H9 (cell line): Measurements from ENCODE around the gene TMEM41A. TPM values are rescaled to one million over a fixed set of nuclear protein-coding genes. Genes with fewer than 3 reads are reported as not detected.

Experiments
- DNase-seq: peaks from one replicate; pipeline ENCODE4 v3.0.0-alpha.2; 2017
- H2AFZ ChIP-seq: one replicate; pipeline ENCODE4 v1.6.1; 2013; ENCODE audit warnings: mild to moderate bottlenecking, low read length, control low read depth, moderate library complexity
- H2AK5ac ChIP-seq: 2 replicates; pipeline ENCODE4 v1.6.1; 2013; ENCODE audit warnings: low read length, control low read depth, mixed read lengths; ENCODE audit not compliant: insufficient read length
- H2BK120ac ChIP-seq: one replicate; pipeline ENCODE4 v1.6.1; 2013; ENCODE audit warnings: low read depth, mild to moderate bottlenecking, low read length, control low read depth, inconsistent platforms; ENCODE audit not compliant: poor library complexity, severe bottlenecking
- H2BK12ac ChIP-seq: 2 replicates; pipeline ENCODE4 v1.6.1; 2013; ENCODE audit warnings: low read length, control low read depth, mixed read lengths, low read depth; ENCODE audit not compliant: insufficient read length
- H2BK15ac ChIP-seq: 2 replicates; pipeline ENCODE4 v1.6.1; 2013; ENCODE audit warnings: low read depth, low read length, control low read depth
- H2BK20ac ChIP-seq: one replicate; pipeline ENCODE4 v1.6.1; 2013; ENCODE audit warnings: low read depth, mild to moderate bottlenecking, low read length, control low read depth, inconsistent platforms; ENCODE audit not compliant: poor library complexity, severe bottlenecking
- H2BK5ac ChIP-seq: 2 replicates; pipeline ENCODE4 v1.6.1; 2013; ENCODE audit warnings: low read length, control low read depth, mixed read lengths; ENCODE audit not compliant: insufficient read length
- H3K14ac ChIP-seq: 2 replicates; pipeline ENCODE4 v1.6.1; 2013; ENCODE audit warnings: low read length, control low read depth; ENCODE audit not compliant: insufficient read depth
- H3K18ac ChIP-seq: 2 replicates; pipeline ENCODE4 v1.6.1; 2013; ENCODE audit warnings: low read depth, mild to moderate bottlenecking, mixed read lengths, low read length, control low read depth; ENCODE audit not compliant: insufficient read length
- H3K23ac ChIP-seq: 2 replicates; pipeline ENCODE4 v1.6.1; 2013; ENCODE audit warnings: low read length, control low read depth, mixed read lengths, low read depth; ENCODE audit not compliant: insufficient read length
- H3K23me2 ChIP-seq: 2 replicates; pipeline ENCODE4 v1.6.1; 2013; ENCODE audit warnings: low read depth, mild to moderate bottlenecking, mixed read lengths, low read length, control low read depth; ENCODE audit not compliant: insufficient read length, poor library complexity, severe bottlenecking
- H3K27ac ChIP-seq: 2 replicates; pipeline ENCODE4 v1.5.1; 2013; ENCODE audit warnings: low read length, control low read depth, mixed read lengths, low read depth; ENCODE audit not compliant: insufficient read length
- H3K27me3 ChIP-seq: 2 replicates; pipeline ENCODE4 v1.6.1; 2013; ENCODE audit warnings: low read length, control low read depth, inconsistent platforms; ENCODE audit not compliant: insufficient read depth
- H3K4ac ChIP-seq: 2 replicates; pipeline ENCODE4 v1.6.1; 2013; ENCODE audit warnings: low read depth, mild to moderate bottlenecking, control low read depth, inconsistent platforms, low read length, moderate library complexity
- H3K4me1 ChIP-seq: 2 replicates; pipeline ENCODE4 v1.6.1; 2013; ENCODE audit warnings: low read length, control low read depth, inconsistent platforms; ENCODE audit not compliant: insufficient read depth
- H3K4me2 ChIP-seq: 2 replicates; pipeline ENCODE4 v1.6.1; 2013; ENCODE audit warnings: low read length, control low read depth, mixed read lengths; ENCODE audit not compliant: insufficient read length, insufficient read depth
- H3K56ac ChIP-seq: 2 replicates; pipeline ENCODE4 v1.6.1; 2013; ENCODE audit warnings: low read depth, mild to moderate bottlenecking, mixed read lengths, low read length, control low read depth; ENCODE audit not compliant: insufficient read length
- H3K79me1 ChIP-seq: 2 replicates; pipeline ENCODE4 v1.6.1; 2013; ENCODE audit warnings: low read depth, mild to moderate bottlenecking, moderate library complexity, low read length, control low read depth, inconsistent platforms; ENCODE audit not compliant: insufficient read depth, poor library complexity, severe bottlenecking
- H3K79me2 ChIP-seq: 2 replicates; pipeline ENCODE4 v1.6.1; 2013; ENCODE audit warnings: low read length, control low read depth, inconsistent platforms; ENCODE audit not compliant: insufficient read depth
- H3K9ac ChIP-seq: 2 replicates; pipeline ENCODE4 v1.6.1; 2013; ENCODE audit warnings: low read length, control low read depth, mixed read lengths; ENCODE audit not compliant: insufficient read length; ENCODE audit errors: extremely low read depth
- H3K9me3 ChIP-seq: one replicate; pipeline ENCODE4 v1.6.1; 2013; ENCODE audit warnings: low read depth, low read length, inconsistent platforms; ENCODE audit not compliant: control insufficient read depth
- H3T11ph ChIP-seq: one replicate; pipeline ENCODE4 v1.6.1; 2013; ENCODE audit warnings: mild to moderate bottlenecking, low read length, control low read depth, inconsistent platforms
- H4K20me1 ChIP-seq: one replicate; pipeline ENCODE4 v1.6.1; 2013; ENCODE audit not compliant: control insufficient read depth, insufficient read length, insufficient read depth
- H4K5ac ChIP-seq: 2 replicates; pipeline ENCODE4 v1.6.1; 2013; ENCODE audit warnings: low read depth, mild to moderate bottlenecking, mixed read lengths, low read length, control low read depth; ENCODE audit not compliant: insufficient read length
- H4K8ac ChIP-seq: replicated peaks from 2 replicates; pipeline ENCODE4 v1.6.1; 2013; ENCODE audit warnings: low read length, control low read depth, mixed read lengths, low read depth; ENCODE audit not compliant: insufficient read length
- H4K91ac ChIP-seq: 2 replicates; pipeline ENCODE4 v1.6.1; 2013; ENCODE audit warnings: low read depth, mild to moderate bottlenecking, moderate library complexity, mixed read lengths, low read length, control low read depth; ENCODE audit not compliant: insufficient read length
- H3K27ac Mint-ChIP-seq, 3 experiments: 2 replicates in 2 of 3; 3 replicates in 1 of 3; pipeline ENCODE4 v1.8.0; 2020 to 2021; ENCODE audit warnings: mixed read lengths in 3 of 3, mild to moderate bottlenecking in 1 of 3, moderate library complexity in 1 of 3
- H3K27me3 Mint-ChIP-seq: 2 replicates; pipeline ENCODE4 v1.8.0; 2021; ENCODE audit warnings: low read depth, mild to moderate bottlenecking, moderate library complexity, mixed read lengths
- H3K36me3 Mint-ChIP-seq, 3 experiments: 2 replicates in 2 of 3; 3 replicates in 1 of 3; pipeline ENCODE4 v1.8.0; 2020 to 2021; ENCODE audit warnings: low read depth in 3 of 3, mixed read lengths in 3 of 3; ENCODE audit not compliant: insufficient read depth in 1 of 3
- H3K4me1 Mint-ChIP-seq, 2 experiments: 2 replicates each; pipeline ENCODE4 v1.8.0; 2020; ENCODE audit warnings: mixed read lengths in 2 of 2
- H3K4me3 Mint-ChIP-seq, 2 experiments: 2 replicates in 1 of 2; 3 replicates in 1 of 2; pipeline ENCODE4 v1.8.0; 2020 to 2021; ENCODE audit warnings: mild to moderate bottlenecking in 2 of 2, mixed read lengths in 2 of 2, moderate library complexity in 1 of 2
- H3K9me3 Mint-ChIP-seq, 2 experiments: 2 replicates in 1 of 2; 3 replicates in 1 of 2; pipeline ENCODE4 v1.8.0; 2020; ENCODE audit warnings: mild to moderate bottlenecking in 2 of 2, mixed read lengths in 2 of 2, moderate library complexity in 1 of 2
- CTCF ChIP-seq: fragments of 200-600 bp; sonication (generic); conservative IDR thresholded peaks from 3 replicates; pipeline ENCODE4 v1.8.0; 2021; ENCODE audit warnings: antibody characterized with exemption, mild to moderate bottlenecking
- WGBS: extraction: QIAGEN DNeasy Blood & Tissue Kit; methylation state at CpG from one replicate; pipeline ENCODE4 v1.1.7; 2013; ENCODE audit warnings: missing lambda C conversion rate, low lambda C conversion rate, mixed read lengths; ENCODE audit not compliant: insufficient read length; ENCODE audit errors: extremely low coverage; 5-methylcytosine and 5-hydroxymethylcytosine counted together
- total RNA-seq: library from RNA; stranded (reverse); gene quantifications from 2 replicates; pipeline ENCODE4 v1.2.1, GENCODE V29; 2021

TMEM41A gene
- total RNA-seq, 1 experiment from 2014 or later = 23.9 TPM

DNA sequence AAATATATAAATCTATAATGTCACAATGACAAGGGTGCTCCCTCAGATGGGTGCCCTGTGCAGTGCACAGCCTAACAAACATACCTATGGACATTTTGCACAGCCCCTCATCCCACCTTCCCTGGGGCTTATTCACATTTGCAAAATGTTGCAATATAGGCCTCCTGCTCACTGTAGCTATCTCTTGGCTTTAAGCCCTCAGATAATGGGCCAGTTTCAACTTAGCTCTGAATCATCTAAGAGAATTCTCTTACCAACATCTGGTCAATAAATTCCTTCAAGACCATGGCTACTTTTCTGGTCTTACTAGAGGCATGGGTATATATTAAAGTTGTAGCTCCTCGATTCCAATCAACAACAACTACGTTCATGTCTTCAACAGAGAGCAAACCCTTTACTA lies 35.7 kb upstream of the TMEM41A start:
- Histone ChIP-seq H3K18ac (no peak overlapping the region), H2BK20ac (no peak overlapping the region), H3K79me2 (no peaks in the 10 kb centered on the region), H3K27ac (no peak overlapping the region), H4K8ac (no peak overlapping the region), H3K27me3 (no peaks in the 10 kb centered on the region), H3K56ac (no peak overlapping the region), H3K9ac (no peak overlapping the region), H4K91ac (no peak overlapping the region), H4K5ac (no peak overlapping the region), H2BK120ac (no peak overlapping the region), H2AK5ac (no peak overlapping the region), H2BK5ac (no peak overlapping the region), H2BK12ac (no peak overlapping the region), H3K23ac (no peak overlapping the region), H2AFZ (no peak overlapping the region), H3K4ac (no peak overlapping the region), H3K14ac (no peak overlapping the region), H2BK15ac (no peak overlapping the region), H3T11ph (no peak overlapping the region), H3K9me3 (no peaks in the 10 kb centered on the region), H3K4me2 (no peak overlapping the region), H3K4me1 (no peaks in the 10 kb centered on the region), H3K79me1 (no peaks in the 10 kb centered on the region), H4K20me1 (no peaks in the 10 kb centered on the region), H3K23me2 (no peaks in the 10 kb centered on the region)
- no peak for TF ChIP-seq CTCF
- WGBS = no CpG with 5 or more reads among the region's 2 CpGs
- DNase-seq = no peak
- Mint-ChIP-seq H3K9me3 (no peaks in the 10 kb centered on the region), H3K4me1 (peaks cover 3 to 13% of the 10 kb centered on the region in 2 experiments), H3K27me3 (no peaks in the 10 kb centered on the region; the same call in none of the 2 replicates), H3K4me3 (no peak overlapping the region), H3K27ac (no peak overlapping the region), H3K36me3 (no peaks in the 10 kb centered on the region)
